ENCODE data around the gene FBXW8. TPM values are rescaled to one million over a fixed set of nuclear protein-coding genes. Genes with fewer than 3 reads are reported as not detected.

FBXW8 gene
- total RNA-seq, 1 experiment from 2014 or later = 15.3 TPM

GRCh38 chr12:116881877-116882507, 28.8 kb upstream of the FBXW8 start:
- Histone ChIP-seq H3K9ac (ENCODE audit: extremely low read depth, insufficient read length, low read length) (no peak overlapping the region), H3K27me3 (ENCODE audit: insufficient read depth, low read length) (peaks cover 47% of the 10 kb centered on the region), H2AK5ac (ENCODE audit: insufficient read length, low read length) (no peak overlapping the region), H2BK5ac (ENCODE audit: insufficient read length, low read length) (no peak overlapping the region), H3K18ac (ENCODE audit: insufficient read length, low read depth, low read length) (no peak overlapping the region), H3K79me1 (ENCODE audit: insufficient read depth, low read depth, low read length, poor library complexity, severe bottlenecking) (no peaks in the 10 kb centered on the region), H3K56ac (ENCODE audit: insufficient read length, low read depth, low read length) (no peak overlapping the region), H2BK12ac (ENCODE audit: insufficient read length, low read depth, low read length) (no peak overlapping the region), H2AFZ (ENCODE audit: low read length) (no peak overlapping the region), H4K91ac (ENCODE audit: insufficient read length, low read depth, low read length) (no peak overlapping the region), H3T11ph (ENCODE audit: low read length) (no peak overlapping the region), H3K4me1 (ENCODE audit: insufficient read depth, low read length) (no peaks in the 10 kb centered on the region), H2BK20ac (ENCODE audit: low read depth, low read length, poor library complexity, severe bottlenecking) (no peak overlapping the region), H4K5ac (ENCODE audit: insufficient read length, low read depth, low read length) (no peak overlapping the region), H3K4ac (ENCODE audit: low read depth, low read length) (no peak overlapping the region), H2BK15ac (ENCODE audit: low read depth, low read length) (no peak overlapping the region), H3K27ac (ENCODE audit: insufficient read length, low read depth, low read length) (no peak overlapping the region), H3K14ac (ENCODE audit: insufficient read depth, low read length) (no peak overlapping the region), H4K20me1 (ENCODE audit: control insufficient read depth, insufficient read depth, insufficient read length) (no peaks in the 10 kb centered on the region), H3K23ac (ENCODE audit: insufficient read length, low read depth, low read length) (no peak overlapping the region), H3K9me3 (ENCODE audit: control insufficient read depth, low read depth, low read length) (no peaks in the 10 kb centered on the region), H3K79me2 (ENCODE audit: insufficient read depth, low read length) (no peaks in the 10 kb centered on the region), H3K23me2 (ENCODE audit: insufficient read length, low read depth, low read length, poor library complexity, severe bottlenecking) (peaks cover 22% of the 10 kb centered on the region), H2BK120ac (ENCODE audit: low read depth, low read length, poor library complexity, severe bottlenecking) (no peak overlapping the region), H4K8ac (replicated peaks; ENCODE audit: insufficient read length, low read depth, low read length) (no peak overlapping the region), H3K4me2 (ENCODE audit: insufficient read depth, insufficient read length, low read length) (peak overlapping the region; percentile 59)
- no peaks in the 10 kb centered on the region; a peak in 1 of 5 replicates for H3K9me3 Mint-ChIP-seq
- no peak for TF ChIP-seq CTCF (conservative IDR thresholded peaks at IDR 0.05)
- no peak for DNase-seq
- H3K27ac Mint-ChIP-seq = no peak overlapping the region
- peak overlapping the region; percentile 65 to 88 for H3K4me3 Mint-ChIP-seq
- H3K27me3 Mint-ChIP-seq (ENCODE audit: low read depth) = peaks cover 89% of the 10 kb centered on the region
- peaks cover 30 to 37% of the 10 kb centered on the region in 2 experiments for H3K4me1 Mint-ChIP-seq
- WGBS (ENCODE audit: extremely low coverage, insufficient read length, low lambda C conversion rate) = no CpG with 5 or more reads among the region's 29 CpGs
- no peaks in the 10 kb centered on the region; a peak in 1 of 7 replicates for H3K36me3 Mint-ChIP-seq (ENCODE audit: insufficient read depth in 1 of 3, low read depth in 3 of 3)
